Muscle layer of colon (tissue), 2 donors: ENCODE results near the gene PIAS2.
"Not testable (repeated sequence)": the region's sequence is repeated elsewhere in the genome, so short reads cannot be mapped to it uniquely, and the experiment has no call there.

Source experiments
- H3K27ac ChIP-seq: one replicate; pipeline ENCODE4 v1.7.0; 2013; ENCODE audit warnings: low read depth, mild to moderate bottlenecking, low read length, moderate library complexity
- H3K27me3 ChIP-seq, 2 donors: one replicate each; pipeline ENCODE4 v1.7.0; 2013; ENCODE audit warnings: low read length in 2 of 2, mild to moderate bottlenecking in 2 of 2; ENCODE audit not compliant: insufficient read depth in 2 of 2, control insufficient read depth in 1 of 2
- H3K36me3 ChIP-seq: one replicate; pipeline ENCODE4 v1.7.0; 2013; ENCODE audit warnings: mild to moderate bottlenecking, low read length; ENCODE audit not compliant: insufficient read depth
- H3K4me1 ChIP-seq: one replicate; pipeline ENCODE4 v1.7.0; 2013; ENCODE audit warnings: mild to moderate bottlenecking, low read length; ENCODE audit not compliant: insufficient read depth
- H3K4me3 ChIP-seq, 2 donors: one replicate each; pipeline ENCODE4 v1.7.0; 2013; ENCODE audit warnings: low read length in 2 of 2, low read depth in 1 of 2, mild to moderate bottlenecking in 1 of 2, moderate library complexity in 1 of 2
- H3K9ac ChIP-seq: one replicate; pipeline ENCODE4 v1.7.0; 2013; ENCODE audit warnings: low read length
- H3K9me3 ChIP-seq: one replicate; pipeline ENCODE4 v1.7.0; 2013; ENCODE audit warnings: mild to moderate bottlenecking, low read length
- donor health status: abdominal sarcoma.
- donor health status: Adenocarcinoma of cecum.

The PIAS2 gene

GRCh38 chr18:46829531-46829930, 87.8 kb downstream of the PIAS2 start:
- Histone ChIP-seq H3K27ac (no peak overlapping the region), H3K4me1 (no peaks in the 10 kb centered on the region), H3K9me3 (no peaks in the 10 kb centered on the region), H3K4me3 (no peak overlapping the region), H3K36me3 (peaks cover 17% of the 10 kb centered on the region), H3K9ac (no peak overlapping the region), H3K27me3 (no peaks in the 10 kb centered on the region)

- Histone ChIP-seq H3K4me3 (no peak overlapping the region), H3K4me1 (no peaks in the 10 kb centered on the region), H3K27ac (no peak overlapping the region), H3K9ac (no peak overlapping the region), H3K9me3 (no peaks in the 10 kb centered on the region), H3K27me3 (no peaks in the 10 kb centered on the region), H3K36me3 (peaks cover 11% of the 10 kb centered on the region)
These were observed 95.2 kb downstream of the PIAS2 start for GRCh38 chr18:46821856-46822711.

- H3K27me3 ChIP-seq, result no peaks in the 10 kb centered on the region
- no peak overlapping the region for H3K4me3 ChIP-seq
- H3K9me3 ChIP-seq, result no peaks in the 10 kb centered on the region
- no peak overlapping the region for H3K27ac ChIP-seq
- H3K4me1 ChIP-seq, result no peaks in the 10 kb centered on the region
- H3K9ac ChIP-seq, result no peak overlapping the region
- peaks cover 9% of the 10 kb centered on the region for H3K36me3 ChIP-seq
These were observed 96.4 kb downstream of the PIAS2 start for GRCh38 chr18:46820863-46821262.

- no peak overlapping the region for H3K4me3 ChIP-seq
- no peaks in the 10 kb centered on the region for H3K36me3 ChIP-seq
- no peaks in the 10 kb centered on the region for H3K4me1 ChIP-seq
- no peak overlapping the region for H3K9ac ChIP-seq
- H3K9me3 ChIP-seq, result no peaks in the 10 kb centered on the region
- no peak overlapping the region for H3K27ac ChIP-seq
- H3K27me3 ChIP-seq, result no peaks in the 10 kb centered on the region
These were observed 101.6 kb downstream of the PIAS2 start for GRCh38 chr18:46815661-46816060.

- Histone ChIP-seq H3K4me1 (no peaks in the 10 kb centered on the region), H3K9me3 (no peaks in the 10 kb centered on the region), H3K27ac (no peak overlapping the region), H3K27me3 (no peaks in the 10 kb centered on the region), H3K36me3 (no peaks in the 10 kb centered on the region), H3K9ac (no peak overlapping the region), H3K4me3 (no peak overlapping the region)
These were observed 102.9 kb downstream of the PIAS2 start for GRCh38 chr18:46814399-46814798.

- Histone ChIP-seq H3K9me3 (no peaks in the 10 kb centered on the region), H3K9ac (no peak overlapping the region), H3K36me3 (no peaks in the 10 kb centered on the region), H3K27ac (no peak overlapping the region), H3K4me3 (no peak overlapping the region), H3K27me3 (no peaks in the 10 kb centered on the region), H3K4me1 (no peaks in the 10 kb centered on the region)
These were observed 105.0 kb downstream of the PIAS2 start for GRCh38 chr18:46812311-46812710.

GRCh38 chr18:46810481-46811000, 106.8 kb downstream of the PIAS2 start:
- Histone ChIP-seq H3K9ac (no peak overlapping the region), H3K4me1 (no peaks in the 10 kb centered on the region), H3K27me3 (no peaks in the 10 kb centered on the region), H3K27ac (no peak overlapping the region), H3K36me3 (no peaks in the 10 kb centered on the region), H3K9me3 (no peaks in the 10 kb centered on the region), H3K4me3 (no peak overlapping the region)

- Histone ChIP-seq H3K9ac (no peak overlapping the region), H3K27me3 (no peaks in the 10 kb centered on the region), H3K27ac (no peak overlapping the region), H3K4me3 (no peak overlapping the region), H3K4me1 (no peaks in the 10 kb centered on the region), H3K9me3 (no peaks in the 10 kb centered on the region), H3K36me3 (no peaks in the 10 kb centered on the region)
These were observed 108.2 kb downstream of the PIAS2 start for GRCh38 chr18:46809145-46809544.

GRCh38 chr18:46795945-46796344, 121.4 kb downstream of the PIAS2 start:
- H3K4me3 ChIP-seq, H3K4me1 ChIP-seq, H3K27ac ChIP-seq, H3K36me3 ChIP-seq, H3K9ac ChIP-seq, H3K27me3 ChIP-seq, H3K9me3 ChIP-seq: not testable (repeated sequence)

GRCh38 chr18:46794607-46795006, 122.7 kb downstream of the PIAS2 start:
- no peaks in the 10 kb centered on the region for H3K36me3 ChIP-seq

GRCh38 chr18:46793565-46793964, 123.7 kb downstream of the PIAS2 start:
- Histone ChIP-seq H3K4me1 (no peaks in the 10 kb centered on the region), H3K9me3 (no peaks in the 10 kb centered on the region), H3K9ac (no peak overlapping the region), H3K27ac (no peak overlapping the region), H3K36me3 (no peaks in the 10 kb centered on the region), H3K4me3 (no peak overlapping the region), H3K27me3 (no peaks in the 10 kb centered on the region)

More at GRCh38 chr18:46794607-46795006, 122.7 kb downstream of the PIAS2 start:
- Histone ChIP-seq H3K27ac (no peak overlapping the region), H3K9ac (no peak overlapping the region), H3K4me1 (no peaks in the 10 kb centered on the region), H3K9me3 (no peaks in the 10 kb centered on the region), H3K4me3 (no peak overlapping the region), H3K27me3 (no peaks in the 10 kb centered on the region)

- Histone ChIP-seq H3K36me3 (no peaks in the 10 kb centered on the region), H3K4me1 (no peaks in the 10 kb centered on the region), H3K9ac (no peak overlapping the region), H3K9me3 (no peaks in the 10 kb centered on the region), H3K4me3 (no peak overlapping the region), H3K27me3 (no peaks in the 10 kb centered on the region), H3K27ac (no peak overlapping the region)
These were observed 128.2 kb downstream of the PIAS2 start for GRCh38 chr18:46789088-46789487.
